ENCODE measurements around the gene GLB1L2.
"Not testable (repeated sequence)": the region's sequence is repeated elsewhere in the genome, so short reads cannot be mapped to it uniquely, and the experiment has no call there.

Gene GLB1L2

GRCh38 chr11:134292661-134293060 is 39.1 kb upstream of the GLB1L2 start:
- Histone ChIP-seq H3K9ac (ENCODE audit: low read depth, low read length) (no peak overlapping the region), H3K4me1 (ENCODE audit: insufficient read depth, low read length) (no peaks in the 10 kb centered on the region), H3K4me3 (ENCODE audit: low read length) (no peak overlapping the region), H3K36me3 (ENCODE audit: insufficient read depth, low read depth, low read length) (peaks cover 40% of the 10 kb centered on the region; the same call in 1 of the 2 replicates), H3K27ac (ENCODE audit: low read length) (no peak overlapping the region), H3K9me3 (ENCODE audit: insufficient read depth, low read depth, low read length) (no peaks in the 10 kb centered on the region), H3K27me3 (ENCODE audit: insufficient read depth, low read length) (no peaks in the 10 kb centered on the region)

GRCh38 chr11:134293119-134294113 is 38.4 kb upstream of the GLB1L2 start:
- H3K27ac ChIP-seq (ENCODE audit: low read length): no peak overlapping the region

GRCh38 chr11:134294664-134295063 is 37.1 kb upstream of the GLB1L2 start:
- no peaks in the 10 kb centered on the region for H3K27me3 ChIP-seq (ENCODE audit: insufficient read depth, low read length)
- no peak overlapping the region for H3K4me3 ChIP-seq (ENCODE audit: low read length)
- H3K4me1 ChIP-seq (ENCODE audit: insufficient read depth, low read length): no peaks in the 10 kb centered on the region
- no peak overlapping the region for H3K9ac ChIP-seq (ENCODE audit: low read depth, low read length)
- peaks cover 44% of the 10 kb centered on the region; the same call in 1 of the 2 replicates for H3K36me3 ChIP-seq (ENCODE audit: insufficient read depth, low read depth, low read length)
- no peak overlapping the region for H3K27ac ChIP-seq (ENCODE audit: low read length)
- no peaks in the 10 kb centered on the region for H3K9me3 ChIP-seq (ENCODE audit: insufficient read depth, low read depth, low read length)

More at GRCh38 chr11:134293119-134294113, 38.4 kb upstream of the GLB1L2 start:
- H3K4me3 ChIP-seq (ENCODE audit: low read length): no peak overlapping the region
- H3K9ac ChIP-seq (ENCODE audit: low read depth, low read length): no peak overlapping the region
- H3K9me3 ChIP-seq (ENCODE audit: insufficient read depth, low read depth, low read length): no peaks in the 10 kb centered on the region
- H3K36me3 ChIP-seq (ENCODE audit: insufficient read depth, low read depth, low read length): peaks cover 42% of the 10 kb centered on the region; the same call in 1 of the 2 replicates
- no peaks in the 10 kb centered on the region for H3K4me1 ChIP-seq (ENCODE audit: insufficient read depth, low read length)
- H3K27me3 ChIP-seq (ENCODE audit: insufficient read depth, low read length): no peaks in the 10 kb centered on the region

- Histone ChIP-seq H3K4me3 (ENCODE audit: low read length) (no peak overlapping the region), H3K9ac (ENCODE audit: low read depth, low read length) (no peak overlapping the region), H3K36me3 (ENCODE audit: insufficient read depth, low read depth, low read length) (peaks cover 22% of the 10 kb centered on the region; the same call in 1 of the 2 replicates), H3K4me1 (ENCODE audit: insufficient read depth, low read length) (no peaks in the 10 kb centered on the region), H3K27me3 (ENCODE audit: insufficient read depth, low read length) (no peaks in the 10 kb centered on the region), H3K9me3 (ENCODE audit: insufficient read depth, low read depth, low read length) (peaks cover 4% of the 10 kb centered on the region; the same call in 1 of the 2 replicates), H3K27ac (ENCODE audit: low read length) (no peak overlapping the region)
Observed at GRCh38 chr11:134312223-134312622, 19.6 kb upstream of the GLB1L2 start.

GRCh38 chr11:134312807-134313206 is 19.0 kb upstream of the GLB1L2 start:
- no peaks in the 10 kb centered on the region for H3K4me1 ChIP-seq (ENCODE audit: insufficient read depth, low read length)
- H3K9ac ChIP-seq (ENCODE audit: low read depth, low read length): no peak overlapping the region
- peaks cover 16% of the 10 kb centered on the region; the same call in 1 of the 2 replicates for H3K36me3 ChIP-seq (ENCODE audit: insufficient read depth, low read depth, low read length)
- H3K9me3 ChIP-seq (ENCODE audit: insufficient read depth, low read depth, low read length): peaks cover 6% of the 10 kb centered on the region; the same call in 1 of the 2 replicates
- H3K4me3 ChIP-seq (ENCODE audit: low read length): no peak overlapping the region
- no peak overlapping the region for H3K27ac ChIP-seq (ENCODE audit: low read length)
- no peaks in the 10 kb centered on the region for H3K27me3 ChIP-seq (ENCODE audit: insufficient read depth, low read length)

GRCh38 chr11:134313379-134313778 is 18.4 kb upstream of the GLB1L2 start:
- H3K27ac ChIP-seq (ENCODE audit: low read length): no peak overlapping the region
- H3K9ac ChIP-seq (ENCODE audit: low read depth, low read length): no peak overlapping the region
- peaks cover 6% of the 10 kb centered on the region; the same call in 1 of the 2 replicates for H3K9me3 ChIP-seq (ENCODE audit: insufficient read depth, low read depth, low read length)
- H3K4me1 ChIP-seq (ENCODE audit: insufficient read depth, low read length): no peaks in the 10 kb centered on the region
- no peak overlapping the region for H3K4me3 ChIP-seq (ENCODE audit: low read length)
- peaks cover 16% of the 10 kb centered on the region; the same call in 1 of the 2 replicates for H3K36me3 ChIP-seq (ENCODE audit: insufficient read depth, low read depth, low read length)
- H3K27me3 ChIP-seq (ENCODE audit: insufficient read depth, low read length): no peaks in the 10 kb centered on the region

- H3K4me3 ChIP-seq (ENCODE audit: low read length): no peak overlapping the region
- H3K4me1 ChIP-seq (ENCODE audit: insufficient read depth, low read length): no peaks in the 10 kb centered on the region
- peaks cover 6% of the 10 kb centered on the region; the same call in 1 of the 2 replicates for H3K9me3 ChIP-seq (ENCODE audit: insufficient read depth, low read depth, low read length)
- no peak overlapping the region for H3K9ac ChIP-seq (ENCODE audit: low read depth, low read length)
- no peak overlapping the region for H3K27ac ChIP-seq (ENCODE audit: low read length)
- peaks cover 16% of the 10 kb centered on the region; the same call in 1 of the 2 replicates for H3K36me3 ChIP-seq (ENCODE audit: insufficient read depth, low read depth, low read length)
- no peaks in the 10 kb centered on the region for H3K27me3 ChIP-seq (ENCODE audit: insufficient read depth, low read length)
Observed at GRCh38 chr11:134313821-134314607, 17.8 kb upstream of the GLB1L2 start.

GRCh38 chr11:134317103-134317502 is 14.7 kb upstream of the GLB1L2 start:
- H3K9ac ChIP-seq (ENCODE audit: low read depth, low read length): no peak overlapping the region
- H3K36me3 ChIP-seq (ENCODE audit: insufficient read depth, low read depth, low read length): peaks cover 20% of the 10 kb centered on the region; the same call in 1 of the 2 replicates
- no peaks in the 10 kb centered on the region for H3K27me3 ChIP-seq (ENCODE audit: insufficient read depth, low read length)
- no peaks in the 10 kb centered on the region for H3K4me1 ChIP-seq (ENCODE audit: insufficient read depth, low read length)
- H3K27ac ChIP-seq (ENCODE audit: low read length): no peak overlapping the region
- H3K9me3 ChIP-seq (ENCODE audit: insufficient read depth, low read depth, low read length): peaks cover 6% of the 10 kb centered on the region; the same call in 1 of the 2 replicates
- H3K4me3 ChIP-seq (ENCODE audit: low read length): no peak overlapping the region

GRCh38 chr11:134321373-134321772 is 10.4 kb upstream of the GLB1L2 start:
- not testable (repeated sequence) for H3K27ac ChIP-seq (ENCODE audit: low read length); H3K9ac ChIP-seq (ENCODE audit: low read depth, low read length); H3K27me3 ChIP-seq (ENCODE audit: insufficient read depth, low read length); H3K4me1 ChIP-seq (ENCODE audit: insufficient read depth, low read length); H3K4me3 ChIP-seq (ENCODE audit: low read length); H3K9me3 ChIP-seq (ENCODE audit: insufficient read depth, low read depth, low read length)
- H3K36me3 ChIP-seq (ENCODE audit: insufficient read depth, low read depth, low read length): peaks cover 20% of the 10 kb centered on the region; the same call in 1 of the 2 replicates

- H3K36me3 ChIP-seq (ENCODE audit: insufficient read depth, low read depth, low read length): peaks cover 20% of the 10 kb centered on the region; the same call in 1 of the 2 replicates
- no peaks in the 10 kb centered on the region for H3K27me3 ChIP-seq (ENCODE audit: insufficient read depth, low read length)
- no peak overlapping the region for H3K27ac ChIP-seq (ENCODE audit: low read length)
- no peak overlapping the region for H3K9ac ChIP-seq (ENCODE audit: low read depth, low read length)
- H3K9me3 ChIP-seq (ENCODE audit: insufficient read depth, low read depth, low read length): no peaks in the 10 kb centered on the region
- H3K4me1 ChIP-seq (ENCODE audit: insufficient read depth, low read length): no peaks in the 10 kb centered on the region
- H3K4me3 ChIP-seq (ENCODE audit: low read length): no peak overlapping the region
Observed at GRCh38 chr11:134322553-134322952, 9.2 kb upstream of the GLB1L2 start.

- Histone ChIP-seq H3K27me3 (ENCODE audit: insufficient read depth, low read length) (peaks cover 34% of the 10 kb centered on the region), H3K4me1 (ENCODE audit: insufficient read depth, low read length) (peaks cover 8% of the 10 kb centered on the region), H3K9me3 (ENCODE audit: insufficient read depth, low read depth, low read length) (no peaks in the 10 kb centered on the region), H3K36me3 (ENCODE audit: insufficient read depth, low read depth, low read length) (no peaks in the 10 kb centered on the region), H3K9ac (ENCODE audit: low read depth, low read length) (no peak overlapping the region), H3K27ac (ENCODE audit: low read length) (no peak overlapping the region), H3K4me3 (ENCODE audit: low read length) (no peak overlapping the region)
Observed at GRCh38 chr11:134328433-134328832, 3.4 kb upstream of the GLB1L2 start.
